GM12891 (cell line): ENCODE data around the gene SCAPER.

Source experiments
- DNase-seq: peaks from one replicate; pipeline ENCODE4 v3.0.0; 2011; ENCODE audit warnings: low spot score; ENCODE audit not compliant: insufficient read length
- FAIRE-seq: peaks from 2 replicates; lab custom pipeline; 2011; peaks lifted over from hg19 to GRCh38; lab: Jason Lieb, UNC
- PAX5 ChIP-seq: IDR thresholded peaks from 2 replicates; pipeline ENCODE4 v1.6.1; 2011; ENCODE audit warnings: low read length, moderate library complexity, mild to moderate bottlenecking; ENCODE audit not compliant: insufficient read depth, severe bottlenecking
- POLR2A ChIP-seq: IDR thresholded peaks from 2 replicates; pipeline ENCODE4 v1.6.1; 2011; ENCODE audit warnings: low read depth, low read length, control low read depth
- POLR2AphosphoS5 ChIP-seq: IDR thresholded peaks from 2 replicates; pipeline ENCODE4 v1.6.1; 2011; ENCODE audit warnings: low read depth, low read length, control low read depth
- POU2F2 ChIP-seq: IDR thresholded peaks from 2 replicates; pipeline ENCODE4 v1.6.1; 2011; ENCODE audit warnings: low read depth, mild to moderate bottlenecking, control low read depth, low read length, moderate library complexity
- SPI1 ChIP-seq: IDR thresholded peaks from 2 replicates; pipeline ENCODE4 v1.6.1; 2011; ENCODE audit warnings: low read depth, low read length, control low read depth
- TAF1 ChIP-seq: IDR thresholded peaks from 2 replicates; pipeline ENCODE4 v1.6.1; 2011; ENCODE audit warnings: low read depth, low read length, control low read depth

SCAPER gene

GRCh38 chr15:76376029-76376428, 529.1 kb downstream of the SCAPER start:
- no peak for FAIRE-seq
- no peak for DNase-seq
- TF ChIP-seq POLR2A (no peak), PAX5 (no peak), POLR2AphosphoS5 (no peak), SPI1 (no peak), TAF1 (no peak), POU2F2 (no peak)

DNA sequence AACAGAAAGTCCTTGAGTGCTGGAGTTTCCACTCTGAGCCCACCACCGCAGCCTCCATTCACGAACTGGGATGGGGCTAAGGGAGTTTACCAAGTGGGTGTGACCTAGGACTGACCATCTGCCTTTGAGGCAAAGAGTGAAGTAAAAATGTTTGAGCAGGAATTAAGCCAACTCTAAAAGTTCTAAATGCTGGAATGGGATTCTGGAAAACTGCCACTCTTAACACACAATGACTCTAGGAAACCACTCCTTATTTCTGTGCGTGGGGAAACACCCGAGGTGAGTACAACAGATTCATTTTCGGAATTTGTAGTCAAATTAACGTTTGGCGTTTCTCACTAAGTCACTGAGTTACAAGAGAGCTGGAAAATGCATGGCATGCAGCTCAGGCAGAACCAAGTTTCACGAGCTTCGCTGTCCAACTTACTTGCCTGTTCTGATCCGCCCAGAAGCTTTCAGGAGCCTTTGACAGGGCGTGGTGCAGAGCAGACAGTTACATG, 537.0 kb downstream of the SCAPER start:
- no peak for TF ChIP-seq POLR2A
- TF ChIP-seq TAF1, result no peak
- no peak for TF ChIP-seq POU2F2
- TF ChIP-seq POLR2AphosphoS5, result no peak
- TF ChIP-seq SPI1, result no peak
- TF ChIP-seq PAX5, result no peak
- FAIRE-seq (no peak), DNase-seq (no peak)

DNA sequence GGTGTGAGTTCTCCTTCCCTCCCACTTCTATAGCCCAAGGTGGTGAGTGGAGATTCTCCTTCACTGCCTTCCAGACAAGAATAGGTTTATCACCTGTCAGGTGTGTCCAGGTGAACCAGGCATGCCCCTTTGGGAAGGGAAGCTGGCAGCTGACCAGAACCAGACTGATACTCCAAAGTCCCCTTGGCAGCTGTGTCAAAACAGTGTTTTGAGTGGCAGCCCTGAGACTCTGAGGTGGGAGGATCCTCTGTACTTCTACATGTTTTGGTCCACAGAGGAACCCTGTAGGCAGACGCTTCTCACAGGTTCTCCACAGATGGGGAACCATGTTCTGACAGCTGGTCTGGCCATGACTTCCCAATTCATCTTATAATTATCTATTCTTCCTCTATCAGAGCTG, 538.4 kb downstream of the SCAPER start:
- FAIRE-seq (no peak), DNase-seq (no peak)
- TF ChIP-seq POU2F2, result no peak
- no peak for TF ChIP-seq SPI1
- TF ChIP-seq TAF1, result no peak
- TF ChIP-seq PAX5, result no peak
- no peak for TF ChIP-seq POLR2A
- no peak for TF ChIP-seq POLR2AphosphoS5

DNA sequence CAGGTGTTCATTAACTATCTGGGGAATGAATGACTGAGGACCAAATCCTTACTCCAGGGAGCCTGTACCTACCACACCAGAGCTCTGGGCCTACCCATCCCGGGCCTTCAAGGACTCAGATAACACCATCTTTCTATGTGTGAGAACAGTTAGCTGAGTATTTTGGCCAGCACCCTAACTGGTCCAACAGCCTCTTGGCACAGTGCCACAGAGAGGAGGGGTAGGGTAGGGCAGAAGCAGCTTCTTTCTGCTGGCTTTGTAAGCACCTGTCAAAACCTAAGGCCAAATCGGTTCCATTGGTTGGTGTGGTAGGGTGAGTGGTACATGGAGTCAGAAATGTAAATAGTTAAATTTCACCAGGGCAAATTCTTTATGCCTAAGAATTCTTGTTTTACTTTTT, 541.9 kb downstream of the SCAPER start:
- FAIRE-seq (no peak), DNase-seq (no peak)
- TF ChIP-seq TAF1 (no peak), SPI1 (no peak)

DNA sequence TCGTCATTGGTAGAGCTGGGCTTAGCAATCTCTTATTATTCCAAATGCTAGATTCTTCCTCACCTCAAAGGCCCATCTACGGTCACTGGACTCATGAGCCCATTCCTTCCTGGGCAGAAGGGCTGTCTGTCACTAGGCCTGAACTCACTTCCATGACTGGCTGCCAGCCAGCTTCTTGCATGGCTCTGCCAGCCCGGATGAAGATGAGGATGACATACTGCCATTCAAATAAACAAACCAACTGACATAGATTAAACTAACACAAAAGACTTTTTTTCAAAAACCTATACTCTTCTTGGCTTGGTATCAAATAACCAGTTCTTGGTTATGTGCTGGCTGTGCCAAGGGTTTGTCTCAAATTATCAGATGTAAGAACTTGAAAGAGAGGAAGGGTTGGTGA, 544.7 kb downstream of the SCAPER start:
- DNase-seq, result no peak
- FAIRE-seq, result no peak
- TF ChIP-seq POLR2AphosphoS5 (no peak), POLR2A (no peak), TAF1 (no peak), SPI1 (no peak), PAX5 (no peak), POU2F2 (no peak)

DNA sequence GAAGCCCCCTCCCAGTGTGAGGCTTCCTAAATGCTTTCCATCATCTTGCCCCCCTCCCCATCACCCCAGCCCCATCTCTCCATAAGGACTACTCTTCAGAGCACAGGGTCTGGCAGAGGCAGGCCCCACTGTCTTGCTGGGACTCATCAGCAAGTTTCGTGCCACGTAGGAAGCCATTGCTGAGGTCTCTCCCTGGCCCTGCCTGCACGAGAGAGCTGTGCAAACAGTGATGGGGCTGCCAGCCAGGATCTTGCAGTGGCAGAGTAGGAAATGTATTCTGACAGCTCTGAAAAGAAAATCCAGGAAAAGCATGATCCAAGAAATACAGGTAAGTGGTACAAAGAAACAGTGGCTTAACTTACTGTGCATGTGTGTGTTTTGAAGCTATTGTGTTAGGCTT, 546.0 kb downstream of the SCAPER start:
- no peak for FAIRE-seq
- no peak for DNase-seq
- TF ChIP-seq SPI1 (no peak), POU2F2 (no peak), PAX5 (no peak)

DNA sequence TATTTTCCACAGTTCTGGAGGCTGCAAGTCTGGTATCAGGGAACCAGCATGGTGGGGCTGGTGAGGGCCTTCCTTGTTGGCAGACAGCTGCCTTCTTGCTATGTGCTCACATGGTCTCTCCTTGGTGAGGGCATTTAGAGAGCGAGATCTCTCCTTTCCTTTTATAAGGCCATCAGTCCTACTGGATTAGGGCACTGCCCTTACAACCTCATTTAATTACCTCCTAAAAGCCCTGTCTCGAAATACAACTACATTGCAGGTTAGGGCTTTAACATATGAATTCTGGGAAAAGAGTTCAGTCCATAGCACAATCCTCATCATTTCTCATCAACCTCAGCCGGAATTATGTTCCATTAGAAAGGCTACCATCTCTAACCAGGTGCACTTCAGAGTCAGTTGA, 546.7 kb downstream of the SCAPER start:
- no peak for TF ChIP-seq SPI1
- TF ChIP-seq POU2F2, result no peak
- no peak for TF ChIP-seq POLR2A
- TF ChIP-seq POLR2AphosphoS5, result no peak
- TF ChIP-seq TAF1, result no peak
- FAIRE-seq (no peak), DNase-seq (no peak)

DNA sequence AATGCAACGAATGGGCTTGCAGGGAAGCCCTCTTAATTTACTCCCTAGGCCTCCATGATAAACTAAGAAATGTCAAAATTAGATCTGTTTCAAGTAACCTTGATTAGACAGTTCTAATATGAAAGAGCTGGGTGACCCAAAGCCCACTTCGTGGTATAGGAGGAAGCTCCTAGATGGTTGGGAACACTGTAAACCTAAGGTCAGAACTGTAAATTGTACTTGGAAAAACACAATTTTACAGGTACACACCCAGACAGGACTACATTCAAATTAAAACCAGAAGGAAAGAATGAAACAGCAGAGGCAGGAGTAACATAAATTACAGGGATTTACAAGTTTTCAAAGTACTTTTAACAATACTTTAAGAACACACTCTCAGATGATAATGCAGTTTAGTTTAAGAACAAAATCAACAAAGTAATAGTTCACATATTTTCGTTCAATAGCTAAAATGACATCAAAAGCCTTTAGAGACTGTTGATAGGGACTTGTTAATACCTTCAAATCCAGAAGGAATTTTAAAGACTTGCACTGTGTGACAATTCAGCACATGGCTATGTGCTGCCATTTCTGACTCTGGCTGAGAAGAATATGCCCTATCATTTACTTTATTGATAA, 550.2 kb downstream of the SCAPER start:
- DNase-seq (no peak), FAIRE-seq (no peak)
- no peak for TF ChIP-seq POLR2AphosphoS5
- TF ChIP-seq TAF1, result no peak
- TF ChIP-seq SPI1, result no peak
- TF ChIP-seq POLR2A, result no peak
- no peak for TF ChIP-seq PAX5
- TF ChIP-seq POU2F2, result no peak

GRCh38 chr15:76353903-76354302, 551.2 kb downstream of the SCAPER start:
- DNase-seq (no peak), FAIRE-seq (peak; percentile 41)
- TF ChIP-seq PAX5, result no peak
- TF ChIP-seq SPI1, result no peak
- TF ChIP-seq TAF1, result no peak
- TF ChIP-seq POU2F2, result no peak
- no peak for TF ChIP-seq POLR2A
- TF ChIP-seq POLR2AphosphoS5, result no peak

DNA sequence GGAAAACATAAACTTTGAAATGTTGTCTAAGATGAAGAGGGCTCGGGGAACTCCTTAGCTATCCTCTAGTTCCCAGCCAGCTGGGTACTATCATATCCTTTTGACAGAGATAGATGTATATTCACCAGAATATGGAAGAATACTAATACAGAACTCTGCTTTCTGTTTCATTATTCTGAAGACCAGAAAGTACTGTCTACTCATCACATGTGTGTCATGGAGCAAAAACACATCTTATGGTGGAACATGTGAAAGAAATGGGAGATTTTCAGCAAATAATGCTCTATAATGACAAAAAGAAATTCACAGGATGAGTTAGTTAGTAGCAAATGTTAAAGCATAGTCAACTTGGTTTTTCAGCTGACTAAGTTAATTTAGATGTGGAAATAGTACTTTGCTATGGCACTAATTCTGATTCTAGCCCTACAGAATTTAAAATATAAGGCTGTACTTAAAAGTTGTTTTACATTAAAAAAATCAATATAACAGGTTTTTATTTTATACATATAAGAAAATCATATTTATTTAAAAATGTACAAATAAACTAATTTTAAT, 552.0 kb downstream of the SCAPER start:
- FAIRE-seq (no peak), DNase-seq (no peak)
- TF ChIP-seq TAF1 (no peak), PAX5 (no peak), SPI1 (no peak), POU2F2 (no peak), POLR2A (no peak), POLR2AphosphoS5 (no peak)
